Measurements from ENCODE around the gene TCF7L2. TPM values are rescaled to one million over a fixed set of nuclear protein-coding genes. Genes with fewer than 3 reads are reported as not detected.

Gene TCF7L2
- total and polyA plus RNA-seq, 2 donors (not counting 1 experiment from before 2014, with no cell fraction given), result 3.4 to 5.0 TPM

DNA sequence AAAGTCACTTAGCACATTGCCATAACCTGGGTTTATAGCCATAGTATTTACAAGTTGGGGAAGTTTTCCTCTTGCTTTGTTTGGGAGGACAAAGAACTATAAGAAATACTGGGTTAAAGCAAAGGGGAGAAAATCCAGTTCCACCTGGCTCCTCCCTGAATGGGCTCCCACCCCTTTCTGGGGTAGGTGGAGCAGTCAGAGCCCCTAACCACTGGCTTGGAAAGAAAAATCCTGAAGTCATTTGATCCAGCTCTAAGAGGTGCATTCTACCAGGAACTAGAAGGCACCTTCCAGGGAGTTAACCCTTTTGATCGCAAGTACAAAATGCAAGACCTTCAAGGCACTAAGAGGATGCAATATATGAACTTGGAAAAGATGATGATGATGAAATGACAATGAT lies 31.3 kb upstream of the TCF7L2 start:
- DNase-seq (ENCODE audit: low read depth in 2 of 2), result no peak
- Histone ChIP-seq H3K27me3 (ENCODE audit: control insufficient read depth, insufficient read depth, low read length) (no peaks in the 10 kb centered on the region), H2AFZ (ENCODE audit: low read length) (no peak overlapping the region), H3K79me2 (ENCODE audit: control insufficient read depth, insufficient read depth, low read length) (no peaks in the 10 kb centered on the region), H3K4me3 (replicated peaks in 1 of 4; ENCODE audit: control extremely low read depth in 1 of 4, insufficient read depth in 1 of 4, low read depth in 3 of 4, low read length in 4 of 4) (no peak overlapping the region), H3K27ac (ENCODE audit: insufficient read depth, low read length) (no peak overlapping the region), H4K20me1 (ENCODE audit: control insufficient read depth, extremely low read depth, insufficient read depth, low read length) (no peaks in the 10 kb centered on the region), H3K4me1 (ENCODE audit: control insufficient read depth, extremely low read depth, insufficient read depth, low read length) (peaks cover 3% of the 10 kb centered on the region), H3K9me3 (ENCODE audit: control insufficient read depth, insufficient read depth, low read depth, low read length) (no peaks in the 10 kb centered on the region), H3K36me3 (ENCODE audit: control insufficient read depth, insufficient read depth, low read length) (no peaks in the 10 kb centered on the region), H3K9ac (ENCODE audit: insufficient read depth, low read length) (no peak overlapping the region), H3K4me2 (ENCODE audit: extremely low read depth, insufficient read depth, low read length) (no peak overlapping the region)
- TF ChIP-seq EZH2 (IDR thresholded peaks at IDR 0.05; ENCODE audit: low read length, missing control alignments), result no peak
- TF ChIP-seq, protein P1, sequence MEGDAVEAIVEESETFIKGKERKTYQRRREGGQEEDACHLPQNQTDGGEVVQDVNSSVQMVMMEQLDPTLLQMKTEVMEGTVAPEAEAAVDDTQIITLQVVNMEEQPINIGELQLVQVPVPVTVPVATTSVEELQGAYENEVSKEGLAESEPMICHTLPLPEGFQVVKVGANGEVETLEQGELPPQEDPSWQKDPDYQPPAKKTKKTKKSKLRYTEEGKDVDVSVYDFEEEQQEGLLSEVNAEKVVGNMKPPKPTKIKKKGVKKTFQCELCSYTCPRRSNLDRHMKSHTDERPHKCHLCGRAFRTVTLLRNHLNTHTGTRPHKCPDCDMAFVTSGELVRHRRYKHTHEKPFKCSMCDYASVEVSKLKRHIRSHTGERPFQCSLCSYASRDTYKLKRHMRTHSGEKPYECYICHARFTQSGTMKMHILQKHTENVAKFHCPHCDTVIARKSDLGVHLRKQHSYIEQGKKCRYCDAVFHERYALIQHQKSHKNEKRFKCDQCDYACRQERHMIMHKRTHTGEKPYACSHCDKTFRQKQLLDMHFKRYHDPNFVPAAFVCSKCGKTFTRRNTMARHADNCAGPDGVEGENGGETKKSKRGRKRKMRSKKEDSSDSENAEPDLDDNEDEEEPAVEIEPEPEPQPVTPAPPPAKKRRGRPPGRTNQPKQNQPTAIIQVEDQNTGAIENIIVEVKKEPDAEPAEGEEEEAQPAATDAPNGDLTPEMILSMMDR (conservative IDR thresholded peaks at IDR 0.05 in 1 of 2, IDR thresholded peaks at IDR 0.05 in 1 of 2; ENCODE audit: low read depth in 1 of 2, low read length in 2 of 2), result no peak

- Histone ChIP-seq H2AFZ (ENCODE audit: low read length) (peak overlapping the region; percentile 31), H3K4me1 (ENCODE audit: control insufficient read depth, extremely low read depth, insufficient read depth, low read length) (peaks cover 3% of the 10 kb centered on the region), H4K20me1 (ENCODE audit: control insufficient read depth, extremely low read depth, insufficient read depth, low read length) (no peaks in the 10 kb centered on the region), H3K27ac (ENCODE audit: insufficient read depth, low read length) (no peak overlapping the region), H3K4me3 (replicated peaks in 1 of 4; ENCODE audit: control extremely low read depth in 1 of 4, insufficient read depth in 1 of 4, low read depth in 3 of 4, low read length in 4 of 4) (no peak overlapping the region), H3K36me3 (ENCODE audit: control insufficient read depth, insufficient read depth, low read length) (no peaks in the 10 kb centered on the region), H3K4me2 (ENCODE audit: extremely low read depth, insufficient read depth, low read length) (peak overlapping the region; percentile 32), H3K9ac (ENCODE audit: insufficient read depth, low read length) (no peak overlapping the region), H3K27me3 (ENCODE audit: control insufficient read depth, insufficient read depth, low read length) (no peaks in the 10 kb centered on the region), H3K79me2 (ENCODE audit: control insufficient read depth, insufficient read depth, low read length) (no peaks in the 10 kb centered on the region), H3K9me3 (ENCODE audit: control insufficient read depth, insufficient read depth, low read depth, low read length) (no peaks in the 10 kb centered on the region)
- DNase-seq (ENCODE audit: low read depth in 2 of 2), result peak; percentile 48 to 83
- TF ChIP-seq, protein P1 (conservative IDR thresholded peaks at IDR 0.05 in 1 of 2, IDR thresholded peaks at IDR 0.05 in 1 of 2; ENCODE audit: low read depth in 1 of 2, low read length in 2 of 2), result no peak
- no peak for TF ChIP-seq EZH2 (IDR thresholded peaks at IDR 0.05; ENCODE audit: low read length, missing control alignments)
Observed at GRCh38 chr10:112919721-112920120, 30.3 kb upstream of the TCF7L2 start.

GRCh38 chr10:112926906-112927688 lies 22.9 kb upstream of the TCF7L2 start:
- Histone ChIP-seq H3K4me2 (ENCODE audit: extremely low read depth, insufficient read depth, low read length) (no peak overlapping the region), H3K9ac (ENCODE audit: insufficient read depth, low read length) (no peak overlapping the region), H3K79me2 (ENCODE audit: control insufficient read depth, insufficient read depth, low read length) (no peaks in the 10 kb centered on the region), H3K27ac (ENCODE audit: insufficient read depth, low read length) (no peak overlapping the region), H3K9me3 (ENCODE audit: control insufficient read depth, insufficient read depth, low read depth, low read length) (no peaks in the 10 kb centered on the region), H4K20me1 (ENCODE audit: control insufficient read depth, extremely low read depth, insufficient read depth, low read length) (no peaks in the 10 kb centered on the region), H3K4me3 (replicated peaks in 1 of 4; ENCODE audit: control extremely low read depth in 1 of 4, insufficient read depth in 1 of 4, low read depth in 3 of 4, low read length in 4 of 4) (no peak overlapping the region), H3K27me3 (ENCODE audit: control insufficient read depth, insufficient read depth, low read length) (no peaks in the 10 kb centered on the region), H3K36me3 (ENCODE audit: control insufficient read depth, insufficient read depth, low read length) (no peaks in the 10 kb centered on the region), H2AFZ (ENCODE audit: low read length) (no peak overlapping the region), H3K4me1 (ENCODE audit: control insufficient read depth, extremely low read depth, insufficient read depth, low read length) (no peaks in the 10 kb centered on the region)
- DNase-seq (ENCODE audit: low read depth in 2 of 2), result no peak
- TF ChIP-seq EZH2 (IDR thresholded peaks at IDR 0.05; ENCODE audit: low read length, missing control alignments), result no peak
- TF ChIP-seq, protein P1 (conservative IDR thresholded peaks at IDR 0.05 in 1 of 2, IDR thresholded peaks at IDR 0.05 in 1 of 2; ENCODE audit: low read depth in 1 of 2, low read length in 2 of 2), result no peak
